ENCODE data around the gene HPGDS.

DNA sequence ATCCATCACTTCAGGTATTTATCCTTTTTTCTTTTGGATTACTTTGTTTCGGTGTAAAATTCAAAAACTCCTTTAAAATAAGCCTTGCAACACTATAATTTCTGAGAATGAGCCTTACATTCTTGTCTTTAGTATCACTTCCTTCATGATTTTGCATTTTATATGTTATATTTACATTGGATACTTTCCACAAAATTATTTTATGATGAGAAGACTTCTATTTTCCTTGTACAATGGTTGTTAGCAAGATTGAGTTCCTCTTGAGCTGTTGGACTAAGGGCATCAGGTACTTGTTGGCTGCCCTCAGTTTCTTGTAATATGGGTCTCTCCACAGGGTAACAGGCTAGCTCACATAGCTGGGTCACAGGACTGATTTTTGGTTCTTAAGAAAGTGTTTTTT, 22.7 kb upstream of the HPGDS start:
- TF ChIP-seq, protein P1, sequence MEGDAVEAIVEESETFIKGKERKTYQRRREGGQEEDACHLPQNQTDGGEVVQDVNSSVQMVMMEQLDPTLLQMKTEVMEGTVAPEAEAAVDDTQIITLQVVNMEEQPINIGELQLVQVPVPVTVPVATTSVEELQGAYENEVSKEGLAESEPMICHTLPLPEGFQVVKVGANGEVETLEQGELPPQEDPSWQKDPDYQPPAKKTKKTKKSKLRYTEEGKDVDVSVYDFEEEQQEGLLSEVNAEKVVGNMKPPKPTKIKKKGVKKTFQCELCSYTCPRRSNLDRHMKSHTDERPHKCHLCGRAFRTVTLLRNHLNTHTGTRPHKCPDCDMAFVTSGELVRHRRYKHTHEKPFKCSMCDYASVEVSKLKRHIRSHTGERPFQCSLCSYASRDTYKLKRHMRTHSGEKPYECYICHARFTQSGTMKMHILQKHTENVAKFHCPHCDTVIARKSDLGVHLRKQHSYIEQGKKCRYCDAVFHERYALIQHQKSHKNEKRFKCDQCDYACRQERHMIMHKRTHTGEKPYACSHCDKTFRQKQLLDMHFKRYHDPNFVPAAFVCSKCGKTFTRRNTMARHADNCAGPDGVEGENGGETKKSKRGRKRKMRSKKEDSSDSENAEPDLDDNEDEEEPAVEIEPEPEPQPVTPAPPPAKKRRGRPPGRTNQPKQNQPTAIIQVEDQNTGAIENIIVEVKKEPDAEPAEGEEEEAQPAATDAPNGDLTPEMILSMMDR (conservative IDR thresholded peaks at IDR 0.05; ENCODE audit: low read depth in 2 of 2) = no peak
- TF ChIP-seq POLR2AphosphoS5 (IDR thresholded peaks at IDR 0.05; ENCODE audit: low read depth) (no peak), EZH2phosphoT487 (IDR thresholded peaks at IDR 0.05; ENCODE audit: unreplicated experiment) (no peak)

Data from GM23338 (cell line).